ENCODE results near the gene SLC37A1.

- TF ChIP-seq CTCF (conservative IDR thresholded peaks at IDR 0.05; ENCODE audit: low read length) (no peak), EZH2phosphoT487 (IDR thresholded peaks at IDR 0.05; ENCODE audit: borderline replicate concordance) (no peak)
Observed at GRCh38 chr21:42535602-42536171, 22.0 kb downstream of the SLC37A1 start.

All from Loucy (cell line).